ENCODE data around the gene STK25. TPM values are rescaled to one million over a fixed set of nuclear protein-coding genes. Genes with fewer than 3 reads are reported as not detected.

Gene STK25
- total and polyA plus RNA-seq, 2 donors (not counting 1 experiment from before 2014, with no cell fraction given): 183 to 378 TPM

DNA sequence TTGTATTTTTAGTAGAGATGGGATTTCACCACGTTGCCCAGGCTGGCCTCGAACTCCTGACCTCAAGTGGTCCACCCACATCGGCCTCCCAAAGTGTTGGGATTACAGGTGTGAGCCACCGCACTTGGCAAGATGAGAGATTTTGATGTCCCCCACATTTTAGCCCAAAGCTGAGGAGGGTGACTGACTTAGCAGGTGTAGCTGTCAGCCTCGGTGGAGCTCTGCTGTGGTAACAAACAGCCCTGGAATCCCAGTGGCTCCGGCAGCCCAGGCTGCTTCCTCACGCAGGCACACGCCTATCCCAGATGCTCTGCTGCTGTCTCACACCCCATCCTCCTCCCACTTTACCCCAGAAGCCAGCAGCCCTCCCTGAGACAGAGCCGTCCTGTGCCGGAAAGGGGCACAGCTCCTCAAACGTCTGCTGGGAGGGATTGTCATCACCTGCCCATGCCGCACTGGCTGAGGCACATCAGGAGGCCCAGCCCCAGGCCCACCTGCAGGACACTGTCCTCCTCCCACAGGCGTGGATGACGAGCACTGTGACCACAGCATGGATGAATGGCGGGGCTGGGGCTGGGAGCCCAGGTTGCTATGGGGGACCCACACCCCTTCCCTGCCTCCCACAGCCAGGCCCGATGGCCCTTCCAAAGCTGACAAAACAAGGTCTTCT is 39.5 kb upstream of the STK25 start:
- no peaks in the 10 kb centered on the region for H3K4me1 ChIP-seq (ENCODE audit: control insufficient read depth in 2 of 2, insufficient read depth in 2 of 2, low read length in 2 of 2)
- H3K9me3 Mint-ChIP-seq (ENCODE audit: insufficient read depth): no peaks in the 10 kb centered on the region

More for the DNA sequence above, 39.5 kb upstream of the STK25 start:
- Histone ChIP-seq H3K4me3 (ENCODE audit: control extremely low read depth in 1 of 5, extremely low read depth in 1 of 5, insufficient read depth in 1 of 5, low read depth in 2 of 5, low read length in 4 of 5) (no peak overlapping the region), H4K20me1 (ENCODE audit: control insufficient read depth, insufficient read depth, low read length, poor library complexity, severe bottlenecking) (no peaks in the 10 kb centered on the region), H3K9me3 (ENCODE audit: control extremely low read depth in 1 of 3, control insufficient read depth in 2 of 3, insufficient read depth in 1 of 3, low read length in 2 of 3) (peaks cover 0 to 2% (median 0%) of the 10 kb centered on the region in 3 donors), H3K4me2 (replicated peaks; ENCODE audit: low read depth, low read length, poor library complexity, severe bottlenecking) (no peak overlapping the region), H3K9ac (ENCODE audit: low read length) (no peak overlapping the region), H3K36me3 (replicated peaks in 1 of 2; ENCODE audit: control extremely low read depth in 1 of 2, control insufficient read depth in 1 of 2, extremely low read depth in 1 of 2, insufficient read depth in 2 of 2, low read length in 1 of 2) (no peaks in the 10 kb centered on the region), H3K79me2 (ENCODE audit: control insufficient read depth, insufficient read depth, low read length) (no peaks in the 10 kb centered on the region), H2AFZ (ENCODE audit: insufficient read depth, low read depth, low read length, poor library complexity, severe bottlenecking) (no peak overlapping the region), H3K27ac (ENCODE audit: low read length in 2 of 2) (no peak overlapping the region), H3K27me3 (replicated peaks in 1 of 4; ENCODE audit: control extremely low read depth in 1 of 4, control insufficient read depth in 3 of 4, insufficient read depth in 4 of 4, low read length in 3 of 4) (peaks cover 0 to 48% (median 7%) of the 10 kb centered on the region in 4 experiments)
- TF ChIP-seq CTCF (IDR thresholded peaks at IDR 0.05) (no peak), EZH2 (IDR thresholded peaks at IDR 0.05; ENCODE audit: borderline replicate concordance, insufficient read depth, low read depth, low read length, poor library complexity, severe bottlenecking) (no peak)
- H3K4me1 Mint-ChIP-seq: no peaks in the 10 kb centered on the region
- ChIA-PET CTCF (no interaction called here), POLR2A (no interaction called here)
- no peak overlapping the region for H3K27ac Mint-ChIP-seq
- DNase-seq: no peak
- intact Hi-C loops (cut with micrococcal nuclease): no loop called here
- ATAC-seq (ENCODE audit: low read depth): no peak
- no peak overlapping the region for H3K4me3 Mint-ChIP-seq
- 91% methylated on average over 12 of the region's 16 CpGs for WGBS (ENCODE audit: insufficient coverage)
- H3K27me3 Mint-ChIP-seq: peaks cover 30% of the 10 kb centered on the region
